ENCODE data around the gene EMC9.

DNA sequence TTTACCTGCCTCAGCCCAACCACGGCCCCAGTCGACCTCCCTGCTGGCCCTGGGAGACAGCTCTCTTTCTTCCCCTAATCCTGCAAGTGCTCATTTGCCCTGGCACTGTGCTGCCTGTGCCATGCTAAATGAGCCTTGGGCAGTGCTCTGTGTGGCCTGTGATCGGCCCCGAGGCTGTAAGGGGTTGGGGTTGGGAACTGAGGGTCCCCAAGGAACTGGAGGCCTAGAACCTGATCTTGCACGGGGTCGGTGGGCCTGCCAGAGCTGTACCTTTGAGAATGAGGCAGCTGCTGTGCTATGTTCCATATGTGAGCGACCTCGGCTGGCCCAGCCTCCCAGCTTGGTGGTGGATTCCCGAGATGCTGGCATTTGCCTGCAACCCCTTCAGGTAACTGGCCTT is 8.7 kb upstream of the EMC9 start:
- TF ChIP-seq, protein P1, sequence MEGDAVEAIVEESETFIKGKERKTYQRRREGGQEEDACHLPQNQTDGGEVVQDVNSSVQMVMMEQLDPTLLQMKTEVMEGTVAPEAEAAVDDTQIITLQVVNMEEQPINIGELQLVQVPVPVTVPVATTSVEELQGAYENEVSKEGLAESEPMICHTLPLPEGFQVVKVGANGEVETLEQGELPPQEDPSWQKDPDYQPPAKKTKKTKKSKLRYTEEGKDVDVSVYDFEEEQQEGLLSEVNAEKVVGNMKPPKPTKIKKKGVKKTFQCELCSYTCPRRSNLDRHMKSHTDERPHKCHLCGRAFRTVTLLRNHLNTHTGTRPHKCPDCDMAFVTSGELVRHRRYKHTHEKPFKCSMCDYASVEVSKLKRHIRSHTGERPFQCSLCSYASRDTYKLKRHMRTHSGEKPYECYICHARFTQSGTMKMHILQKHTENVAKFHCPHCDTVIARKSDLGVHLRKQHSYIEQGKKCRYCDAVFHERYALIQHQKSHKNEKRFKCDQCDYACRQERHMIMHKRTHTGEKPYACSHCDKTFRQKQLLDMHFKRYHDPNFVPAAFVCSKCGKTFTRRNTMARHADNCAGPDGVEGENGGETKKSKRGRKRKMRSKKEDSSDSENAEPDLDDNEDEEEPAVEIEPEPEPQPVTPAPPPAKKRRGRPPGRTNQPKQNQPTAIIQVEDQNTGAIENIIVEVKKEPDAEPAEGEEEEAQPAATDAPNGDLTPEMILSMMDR (IDR thresholded peaks at IDR 0.05), result no peak
- no peak for TF ChIP-seq POLR2A (IDR thresholded peaks at IDR 0.05)
- no peak for TF ChIP-seq EP300 (IDR thresholded peaks at IDR 0.05)
